NCI-H187 (cell line): ENCODE data around the gene SMG1.

Source experiments
- DNase-seq, 2 experiments: peaks; one replicate each; lab custom pipeline; 2025; lab: John Stamatoyannopoulos, UW

The SMG1 gene

GRCh38 chr16:18852647-18853046, 73.6 kb downstream of the SMG1 start:
- no peak for DNase-seq

GRCh38 chr16:18846416-18846815, 79.8 kb downstream of the SMG1 start:
- no peak for DNase-seq

- no peak for DNase-seq
Measured at GRCh38 chr16:18842565-18842964, 83.6 kb downstream of the SMG1 start.

- DNase-seq, result no peak
Measured at GRCh38 chr16:18841833-18842525, 84.2 kb downstream of the SMG1 start.

- no peak for DNase-seq
Measured at GRCh38 chr16:18839555-18839954, 86.7 kb downstream of the SMG1 start.

- no peak for DNase-seq
Measured at GRCh38 chr16:18836702-18837101, 89.5 kb downstream of the SMG1 start.

- no peak for DNase-seq
Measured at GRCh38 chr16:18834864-18835263, 91.3 kb downstream of the SMG1 start.

GRCh38 chr16:18833707-18834505, 92.3 kb downstream of the SMG1 start:
- DNase-seq, result no peak

- no peak for DNase-seq
Measured at GRCh38 chr16:18832613-18833012, 93.6 kb downstream of the SMG1 start.

- no peak for DNase-seq
Measured at GRCh38 chr16:18832006-18832405, 94.2 kb downstream of the SMG1 start.

GRCh38 chr16:18829251-18829650, 97.0 kb downstream of the SMG1 start:
- DNase-seq, result no peak

- DNase-seq, result no peak
Measured at GRCh38 chr16:18827890-18828289, 98.3 kb downstream of the SMG1 start.

- no peak for DNase-seq
Measured at GRCh38 chr16:18816286-18816685, 109.9 kb downstream of the SMG1 start.

- no peak for DNase-seq
Measured at GRCh38 chr16:18811925-18812324, 114.3 kb downstream of the SMG1 start.

GRCh38 chr16:18809165-18809564, 117.0 kb downstream of the SMG1 start:
- DNase-seq, result no peak

- DNase-seq, result no peak
Measured at GRCh38 chr16:18805257-18805773, 120.9 kb downstream of the SMG1 start.

GRCh38 chr16:18804540-18804939, 121.7 kb downstream of the SMG1 start:
- no peak for DNase-seq

GRCh38 chr16:18803569-18804462, 122.4 kb downstream of the SMG1 start:
- DNase-seq, result no peak

GRCh38 chr16:18802767-18803343, 123.4 kb downstream of the SMG1 start:
- DNase-seq, result no peak

GRCh38 chr16:18801145-18801972, 124.8 kb downstream of the SMG1 start, which contains the start of gene ARL6IP1:
Gene ARL6IP1 (minus strand): TSS chr16:18801549. CDS start chr16:18801466, 83 bp downstream.
- peak; percentile 88 to 91 for DNase-seq

GRCh38 chr16:18800775-18801144, 125.4 kb downstream of the SMG1 start:
- DNase-seq, result no peak
